Right ventricle myocardium inferior (tissue), 1 donor: ENCODE data around the gene SNX32. TPM values are rescaled to one million over a fixed set of nuclear protein-coding genes. Genes with fewer than 3 reads are reported as not detected.

Source experiments
- total RNA-seq: library from RNA; stranded (reverse); fragmentation: NEBNext Ultra II Directional; extraction: Animal tissue kit (Norgen Biotek cat#: 25700); gene quantifications from one replicate; pipeline ENCODE4 v1.2.1, GENCODE V29; 2021
- donor health status: DM: no; HTN: yes; CAD: no; lungs with severe emphysema.

SNX32 gene
- total RNA-seq, 1 donor from 2014 or later, result not detected

Other genes starting within 250 kb of the SNX32 start
- 0.43 TPM for gene KCNK7, start 238.2 kb upstream of the SNX32 start, total RNA-seq
- gene MAP3K11, start 219.7 kb upstream of the SNX32 start, total RNA-seq, result 40.0 TPM
- gene PCNX3, start 218.2 kb upstream of the SNX32 start, total RNA-seq, result 12.4 TPM
- 28.2 TPM for gene SIPA1, start 195.9 kb upstream of the SNX32 start, total RNA-seq
- gene RELA, start 171.0 kb upstream of the SNX32 start, total RNA-seq, result 36.7 TPM
- gene KAT5, start 121.7 kb upstream of the SNX32 start, total RNA-seq, result 44.6 TPM
- gene RNASEH2C, start 113.2 kb upstream of the SNX32 start, total RNA-seq, result 52.3 TPM
- gene AP5B1, start 53.0 kb upstream of the SNX32 start, total RNA-seq, result 6.1 TPM
- not detected for gene OVOL1, start 46.9 kb upstream of the SNX32 start, total RNA-seq
- 386 TPM for gene CFL1, start 24.2 kb downstream of the SNX32 start, total RNA-seq
- 35.5 TPM for gene MUS81, start 26.5 kb downstream of the SNX32 start, total RNA-seq
- gene EFEMP2, start 38.8 kb downstream of the SNX32 start, total RNA-seq, result 83.1 TPM
- gene CTSW, start 45.9 kb downstream of the SNX32 start, total RNA-seq, result 1.1 TPM
- 44.7 TPM for gene FIBP, start 54.5 kb downstream of the SNX32 start, total RNA-seq
- 29.6 TPM for gene CCDC85B, start 56.7 kb downstream of the SNX32 start, total RNA-seq
- 0.27 TPM for gene FOSL1, start 66.4 kb downstream of the SNX32 start, total RNA-seq
- 38.5 TPM for gene C11orf68, start 85.1 kb downstream of the SNX32 start, total RNA-seq
- gene DRAP1, start 85.5 kb downstream of the SNX32 start, total RNA-seq, result 110 TPM
- gene TSGA10IP, start 111.5 kb downstream of the SNX32 start, total RNA-seq, result not detected
- 29.9 TPM for gene SART1, start 127.8 kb downstream of the SNX32 start, total RNA-seq
- gene EIF1AD, start 168.2 kb downstream of the SNX32 start, total RNA-seq, result 18.0 TPM
- gene BANF1, start 168.5 kb downstream of the SNX32 start, total RNA-seq, result 248 TPM
- not detected for gene CST6, start 178.0 kb downstream of the SNX32 start, total RNA-seq
- gene CATSPER1, start 192.5 kb downstream of the SNX32 start, total RNA-seq, result not detected
- gene GAL3ST3, start 215.2 kb downstream of the SNX32 start, total RNA-seq, result 1.5 TPM
- 71.8 TPM for gene SF3B2, start 218.4 kb downstream of the SNX32 start, total RNA-seq
- 50.7 TPM for gene PACS1, start 236.3 kb downstream of the SNX32 start, total RNA-seq